GM19023 (cell line): ENCODE results near the gene NCAM1.
"Not testable (repeated sequence)": the region's sequence is repeated elsewhere in the genome, so short reads cannot be mapped to it uniquely, and the experiment has no call there.

Experiments used
- ATAC-seq: cut with Tn5 transposase; IDR thresholded peaks from one replicate; pipeline ENCODE4 v1.9.1; 2021; ENCODE audit warnings: mild to moderate bottlenecking, moderate library complexity; ENCODE audit not compliant: unreplicated experiment

NCAM1 gene

DNA sequence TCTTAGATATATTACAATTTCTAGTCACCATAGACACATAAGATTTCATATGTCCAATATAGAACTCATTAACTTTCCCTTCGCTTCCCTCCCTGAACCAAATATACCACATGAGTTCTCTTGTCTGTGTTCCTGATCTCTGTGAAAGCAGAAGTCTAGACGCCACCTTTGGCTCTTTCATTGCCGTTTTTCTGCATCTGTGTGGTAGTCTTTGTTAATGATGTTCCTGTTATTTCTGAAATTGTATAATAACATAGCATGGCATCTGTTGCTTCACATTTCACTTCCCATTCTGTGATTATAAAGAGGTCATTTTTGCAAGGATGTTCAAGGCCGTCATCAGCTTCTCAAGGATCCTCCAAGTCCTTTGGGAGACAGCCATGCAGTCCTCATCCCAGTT lies 58.5 kb downstream of the NCAM1 start:
- no peak for ATAC-seq

DNA sequence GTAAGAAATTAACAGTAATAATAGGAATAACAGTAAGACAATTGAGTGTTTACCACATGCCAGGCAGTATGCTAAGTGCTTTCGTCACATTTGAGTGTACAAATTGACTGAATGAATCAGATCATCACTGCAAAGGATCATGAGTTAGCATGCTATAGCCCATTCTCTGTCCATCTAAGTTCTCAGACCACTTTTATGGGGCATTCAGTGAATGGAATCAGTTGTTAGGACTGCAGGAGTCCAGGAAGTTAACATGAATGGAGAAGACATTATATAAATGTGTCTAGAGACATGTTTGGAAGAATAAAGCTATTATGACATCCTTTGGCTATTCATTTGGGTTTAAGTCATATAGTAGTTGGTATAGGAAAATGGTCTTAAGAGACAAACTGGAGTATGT lies 59.9 kb downstream of the NCAM1 start:
- no peak for ATAC-seq

DNA sequence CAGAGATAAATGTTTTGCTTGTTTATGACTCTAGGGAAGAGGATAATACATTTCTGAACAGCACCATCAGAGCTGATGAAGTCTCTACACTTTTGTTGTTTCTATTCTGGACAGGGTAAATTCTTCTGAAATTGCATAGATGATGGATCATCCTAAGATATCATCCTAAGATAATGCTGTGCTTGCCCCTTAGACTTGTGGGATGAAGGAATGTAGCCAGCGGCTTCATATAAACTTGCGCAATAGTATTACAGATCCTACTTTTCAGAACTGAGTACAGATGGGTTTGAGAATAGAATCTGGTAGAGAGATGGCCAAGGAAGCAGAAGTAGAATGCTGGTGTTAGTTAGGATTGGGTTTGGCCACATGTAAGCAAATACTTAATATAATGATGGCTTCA lies 61.0 kb downstream of the NCAM1 start:
- ATAC-seq = no peak

DNA sequence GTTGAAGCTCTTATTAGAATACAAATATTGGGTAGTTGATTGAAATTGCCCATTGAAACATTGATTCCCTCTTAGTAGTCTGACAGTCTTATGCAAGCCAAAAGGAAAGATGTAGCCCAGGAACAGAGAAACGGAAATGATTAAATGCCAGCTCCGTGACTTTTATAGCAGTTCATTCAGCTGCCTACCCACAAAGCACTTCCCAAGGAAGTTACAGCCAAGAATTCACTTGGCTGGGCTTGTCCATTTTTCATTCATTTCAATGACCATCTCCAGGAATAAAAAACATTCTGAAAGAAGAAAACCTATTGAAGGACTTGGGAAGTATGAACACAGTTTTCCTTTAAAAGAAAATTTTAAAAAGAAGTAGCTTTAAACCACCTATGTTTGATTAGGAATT lies 62.0 kb downstream of the NCAM1 start:
- ATAC-seq = no peak

DNA sequence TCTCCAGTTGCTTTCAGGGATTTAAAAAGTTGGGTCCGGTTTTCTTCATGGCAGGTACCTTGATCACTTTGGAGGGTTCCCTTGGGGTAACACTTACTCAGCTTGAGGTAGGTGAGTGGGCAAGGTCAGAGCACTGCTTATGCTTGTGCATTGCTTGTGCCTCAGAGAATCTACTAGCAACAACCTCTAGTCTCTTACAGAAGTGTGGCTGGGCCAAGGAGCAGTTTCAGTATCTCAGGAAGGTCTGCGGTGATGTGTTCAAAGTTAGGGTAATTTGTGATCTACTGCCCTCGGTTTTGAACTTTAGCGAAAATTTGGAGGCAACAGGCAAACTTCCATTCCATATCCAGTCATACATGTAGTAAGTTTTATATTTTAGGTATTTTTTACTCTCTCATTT lies 62.8 kb downstream of the NCAM1 start:
- no peak for ATAC-seq

DNA sequence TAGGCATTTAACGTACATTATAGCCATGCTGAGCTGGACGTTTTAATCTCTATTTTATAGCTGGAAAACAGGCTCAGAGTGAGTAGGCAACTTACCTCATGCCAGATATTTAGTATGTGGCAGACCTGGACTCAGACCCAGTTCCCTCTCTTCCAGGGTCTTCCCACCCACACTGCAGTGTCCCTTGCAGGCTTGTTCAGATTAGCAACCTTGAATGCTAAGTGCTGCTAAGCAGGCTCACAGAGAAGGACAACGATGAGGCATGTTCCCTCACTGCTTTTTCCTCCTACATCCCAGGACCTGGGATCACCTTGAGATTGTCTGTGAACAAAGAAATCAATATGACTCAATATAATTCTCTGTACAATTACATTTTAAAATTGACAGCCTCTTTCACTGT lies 65.6 kb downstream of the NCAM1 start:
- ATAC-seq = no peak

DNA sequence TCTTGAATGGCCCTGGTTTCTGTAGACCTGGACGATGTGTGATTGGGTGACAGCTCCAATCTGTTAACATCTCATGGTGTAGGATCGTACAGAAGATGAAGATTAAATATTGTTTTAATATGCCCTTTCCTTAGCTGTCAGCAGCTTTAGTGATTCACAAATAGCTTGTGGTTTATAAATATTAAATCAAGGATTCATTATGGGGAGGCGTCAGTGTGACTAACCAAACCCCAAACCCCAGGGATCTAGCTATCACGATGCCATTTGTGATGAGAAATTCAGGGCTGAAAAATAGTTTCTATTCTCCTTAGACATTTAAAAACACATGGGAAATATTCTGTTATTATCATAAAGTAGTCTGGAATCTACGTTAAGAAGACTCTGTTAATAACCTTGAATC lies 73.4 kb downstream of the NCAM1 start:
- ATAC-seq = no peak

DNA sequence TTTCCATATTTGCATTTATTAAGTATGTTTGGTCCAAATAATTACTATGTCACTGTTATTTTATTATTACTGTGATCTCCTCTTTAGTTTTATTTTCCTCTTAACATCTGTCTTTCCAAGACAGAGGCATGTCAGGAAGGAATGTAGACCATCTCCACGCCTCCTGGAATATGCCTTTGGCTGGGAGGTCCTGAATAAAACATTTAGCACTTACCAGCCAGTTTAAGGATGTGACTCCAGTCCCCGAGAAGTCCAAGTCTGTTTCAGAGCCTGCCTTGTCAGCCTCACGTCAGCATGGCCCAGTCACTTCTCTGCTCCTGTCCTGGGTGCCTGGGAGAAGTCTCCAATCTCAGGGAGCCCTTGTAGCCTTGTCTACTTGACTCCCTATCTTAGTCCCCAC lies 74.5 kb downstream of the NCAM1 start:
- ATAC-seq = no peak

DNA sequence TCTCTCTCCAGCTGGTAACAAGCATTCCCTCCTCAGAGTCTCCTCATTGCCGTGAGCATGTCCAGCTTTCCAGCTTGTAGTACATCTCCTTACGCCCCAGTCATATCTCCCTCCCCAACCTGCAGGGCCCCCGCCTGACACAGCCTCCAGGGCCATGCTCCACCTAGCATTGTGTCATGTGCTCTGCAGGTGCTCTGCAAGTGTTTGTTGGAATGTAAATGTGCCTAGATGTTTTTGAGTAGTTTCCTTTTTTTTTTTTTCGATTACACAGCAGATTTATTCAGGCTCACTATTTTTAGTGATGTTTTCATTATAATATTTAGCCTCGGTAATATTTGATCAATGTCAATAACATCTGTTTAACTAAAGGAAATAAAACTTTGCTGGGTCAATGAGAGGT lies 82.5 kb downstream of the NCAM1 start:
- ATAC-seq = no peak

DNA sequence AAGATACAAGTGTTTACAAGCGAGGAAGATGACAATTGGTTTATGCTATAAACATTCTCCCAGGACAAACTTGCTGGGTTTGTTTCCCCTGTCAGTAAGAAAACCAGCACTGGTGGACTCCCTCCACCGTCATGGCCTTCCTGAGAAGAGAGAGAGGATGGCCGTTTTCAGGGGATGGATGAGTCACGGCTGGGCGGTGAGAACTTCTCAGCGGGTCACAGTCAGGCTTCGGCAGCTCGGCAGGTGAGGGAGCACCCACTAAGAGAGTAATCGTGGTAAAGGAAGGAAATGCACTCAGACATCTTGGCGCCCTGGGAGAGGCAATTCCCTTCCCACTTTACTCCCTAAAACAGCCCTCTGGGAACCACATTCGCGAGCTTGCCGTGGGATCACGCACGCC lies 83.9 kb downstream of the NCAM1 start:
- no peak for ATAC-seq

DNA sequence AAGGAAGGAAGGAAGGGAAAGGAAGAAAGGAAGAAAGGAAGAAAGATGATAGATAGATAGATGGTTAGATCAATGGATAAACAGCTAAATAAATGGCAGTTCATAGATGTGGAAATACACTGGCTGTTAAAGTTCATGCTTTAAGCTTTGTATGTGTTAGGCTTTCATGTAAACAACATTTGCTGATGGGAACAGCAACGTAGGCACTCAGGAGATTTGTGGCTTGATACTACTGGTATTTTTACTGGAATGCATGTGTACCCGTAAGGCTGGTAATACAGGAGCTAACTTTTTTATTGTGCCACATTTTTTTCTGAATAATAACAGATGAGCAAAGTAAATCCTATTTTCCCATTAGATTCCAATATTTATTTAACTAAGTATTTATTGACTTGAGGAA lies 85.6 kb downstream of the NCAM1 start:
- no peak for ATAC-seq

DNA sequence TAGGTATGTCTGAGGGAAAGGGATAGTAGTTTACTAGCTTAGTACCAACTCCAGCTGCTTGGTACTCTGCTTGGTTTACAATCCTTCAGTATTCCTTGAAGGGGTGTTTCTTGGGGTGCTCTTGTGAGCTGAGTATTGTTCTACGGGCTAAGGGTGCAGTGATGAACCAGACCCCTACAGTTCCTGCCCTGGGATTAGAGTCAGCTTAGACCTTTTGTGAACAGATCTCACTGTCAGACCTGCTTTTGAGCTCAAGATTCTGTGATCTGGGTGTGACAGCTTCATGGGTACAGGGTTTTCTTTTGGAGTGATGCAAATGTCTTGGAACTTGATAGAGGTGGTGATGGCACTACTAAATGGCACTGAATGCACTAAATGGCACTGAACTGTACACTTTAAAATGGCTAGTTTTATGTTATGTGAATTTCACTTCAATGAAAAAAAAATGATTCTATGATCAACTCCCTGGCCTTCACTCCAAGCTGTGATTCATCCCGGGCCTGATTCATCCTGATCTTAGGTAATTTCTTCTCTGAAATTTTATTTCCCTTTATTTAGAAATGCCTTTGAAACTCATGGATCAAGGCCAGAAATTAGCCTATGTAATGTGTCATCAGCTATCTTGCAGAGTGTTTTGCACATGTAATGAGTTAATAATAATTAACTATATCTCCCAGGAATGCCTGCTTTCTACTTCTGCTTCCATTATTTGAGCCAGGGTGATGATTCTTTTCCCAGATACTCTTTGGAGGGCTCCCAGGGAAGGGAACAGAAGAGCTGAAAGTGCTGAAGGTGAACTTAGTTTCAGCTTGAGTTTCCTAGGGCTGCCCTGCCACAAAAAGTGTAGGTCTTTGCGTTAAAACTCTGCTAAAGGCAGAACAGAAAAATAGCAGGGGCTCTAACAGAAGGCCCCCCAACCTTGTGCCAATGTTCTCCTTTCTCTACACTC lies 87.9 kb downstream of the NCAM1 start:
- no peak for ATAC-seq

DNA sequence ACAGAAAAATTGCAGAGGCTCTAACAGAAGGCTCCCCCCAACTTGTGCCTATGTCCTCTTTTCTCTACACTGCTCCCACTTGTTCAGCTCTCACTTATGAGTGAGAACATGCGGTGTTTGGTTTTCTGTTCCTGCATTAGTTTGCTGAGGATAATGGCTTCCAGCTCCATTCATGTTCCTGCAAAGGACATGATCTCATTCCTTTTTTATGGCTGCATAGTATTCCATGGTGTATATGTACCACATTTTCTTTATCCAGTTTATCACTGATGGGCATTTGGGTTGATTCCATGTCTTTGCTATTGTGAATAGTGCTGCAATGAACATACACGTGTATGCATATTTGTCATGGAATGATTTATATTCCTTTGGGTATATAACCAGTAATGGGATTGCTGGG lies 91.8 kb downstream of the NCAM1 start:
- not testable (repeated sequence) for ATAC-seq

DNA sequence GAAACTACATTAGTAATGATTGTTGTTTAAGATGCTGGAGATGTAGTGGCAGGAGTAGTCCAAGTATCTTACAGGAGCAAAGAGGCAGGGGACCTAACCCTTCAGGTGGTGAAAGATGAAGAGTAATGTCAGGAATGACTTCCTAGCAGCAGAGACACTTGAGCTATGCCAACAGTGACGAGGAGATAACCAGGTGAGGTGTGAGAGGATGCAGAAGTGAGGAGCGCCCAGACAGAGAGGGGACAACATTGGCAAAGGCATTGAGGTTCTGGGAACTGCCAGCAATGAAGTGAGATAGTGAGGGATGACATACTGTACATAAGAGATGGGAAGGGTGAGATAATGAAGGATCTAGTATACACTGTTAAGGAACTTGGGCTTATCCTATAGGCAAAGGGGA lies 95.8 kb downstream of the NCAM1 start:
- no peak for ATAC-seq

DNA sequence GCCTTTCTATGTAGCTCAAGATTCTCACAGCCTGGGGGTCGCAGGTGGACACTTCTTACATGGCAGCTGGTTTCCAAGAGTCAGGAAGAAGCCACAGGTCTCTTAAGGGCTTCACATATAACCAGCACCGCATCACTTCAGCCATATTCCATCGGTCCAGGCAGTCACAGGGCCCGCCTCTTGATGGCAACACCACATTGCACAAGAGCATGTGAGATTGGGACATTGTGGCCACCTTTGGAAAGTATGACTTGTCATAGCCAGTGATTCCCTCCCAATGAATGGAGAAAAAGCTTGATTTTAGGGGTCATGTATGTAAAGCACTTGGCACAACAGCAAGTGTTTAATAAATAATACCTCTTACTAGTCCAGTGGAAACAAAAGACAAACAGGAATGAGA lies 98.3 kb downstream of the NCAM1 start:
- no peak for ATAC-seq

DNA sequence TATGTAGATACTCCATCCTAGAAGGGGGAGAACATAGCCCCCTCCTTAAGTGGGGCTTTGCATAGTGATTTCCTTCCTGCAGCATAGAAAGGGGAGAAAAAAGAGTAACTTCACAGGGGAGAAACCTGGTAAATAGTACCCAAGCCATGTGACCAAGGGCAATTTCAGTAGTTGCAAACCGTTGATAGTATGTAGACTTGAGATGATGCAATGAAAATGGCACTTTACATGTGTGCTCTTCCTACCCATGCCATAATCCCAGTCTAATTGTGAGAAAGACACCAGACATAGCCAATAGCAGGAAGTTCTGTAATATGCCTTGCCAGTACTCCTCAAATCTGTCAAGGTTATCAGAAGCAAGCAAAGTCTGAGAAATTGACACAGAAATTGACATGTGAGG lies 104.1 kb downstream of the NCAM1 start:
- no peak for ATAC-seq

DNA sequence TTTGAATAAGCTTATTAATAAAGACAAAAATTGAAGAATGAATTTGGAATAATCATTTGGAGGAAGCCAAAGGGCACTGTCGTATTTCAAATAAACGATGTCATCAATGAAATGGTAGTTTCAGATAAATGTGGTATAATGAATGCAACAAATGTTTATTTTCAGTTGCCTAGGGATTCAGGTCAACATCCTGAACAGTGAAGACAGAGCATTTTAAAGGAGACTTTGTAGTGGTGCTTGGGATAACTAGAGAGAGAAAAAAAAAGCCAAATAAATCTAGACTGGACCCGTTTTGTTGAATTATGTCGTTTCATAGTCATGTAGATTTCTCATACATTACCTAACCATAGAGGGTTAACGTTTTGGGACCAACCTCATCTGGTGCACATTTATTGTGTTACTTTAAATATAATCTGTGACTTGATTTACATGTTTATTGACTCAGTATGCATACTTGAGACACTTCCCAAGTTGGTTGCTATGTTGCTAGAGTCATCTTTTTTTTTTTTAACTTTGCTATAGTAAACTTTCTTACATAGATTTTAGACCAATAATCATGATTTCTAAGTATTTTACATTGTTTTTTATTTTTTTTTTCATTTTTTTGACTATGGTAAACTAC lies 111.1 kb downstream of the NCAM1 start:
- ATAC-seq = no peak

DNA sequence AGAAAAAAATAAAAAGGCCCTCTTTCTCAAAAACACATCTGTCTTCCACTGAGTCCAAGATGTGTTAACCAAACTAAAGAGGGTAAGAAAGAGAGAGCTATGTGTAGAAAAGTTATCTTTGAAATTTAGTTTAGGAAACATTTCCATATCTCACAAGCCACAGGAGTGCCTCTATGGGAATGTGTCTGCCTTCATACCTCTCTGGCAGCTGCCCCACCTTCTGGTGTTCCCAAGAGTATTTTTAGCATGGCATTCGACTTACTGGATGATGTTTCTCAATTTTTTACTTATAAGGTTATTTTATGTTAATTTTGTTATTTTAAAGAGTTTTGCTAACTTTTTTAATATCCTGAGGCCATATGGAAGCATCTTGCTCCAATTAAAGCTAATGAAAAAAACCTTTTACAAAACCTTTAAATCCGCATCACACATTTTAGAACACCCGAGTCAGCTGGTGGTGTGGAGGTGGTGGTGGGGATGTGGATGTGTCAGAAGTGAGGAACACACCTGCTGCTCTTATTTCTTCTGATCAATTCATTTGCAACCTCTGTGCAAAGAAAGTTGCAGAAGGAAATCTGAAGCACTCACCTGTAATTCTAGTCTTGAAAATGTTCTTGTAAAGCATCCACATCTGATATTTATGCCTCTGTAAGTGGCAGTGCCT lies 112.2 kb downstream of the NCAM1 start:
- no peak for ATAC-seq

DNA sequence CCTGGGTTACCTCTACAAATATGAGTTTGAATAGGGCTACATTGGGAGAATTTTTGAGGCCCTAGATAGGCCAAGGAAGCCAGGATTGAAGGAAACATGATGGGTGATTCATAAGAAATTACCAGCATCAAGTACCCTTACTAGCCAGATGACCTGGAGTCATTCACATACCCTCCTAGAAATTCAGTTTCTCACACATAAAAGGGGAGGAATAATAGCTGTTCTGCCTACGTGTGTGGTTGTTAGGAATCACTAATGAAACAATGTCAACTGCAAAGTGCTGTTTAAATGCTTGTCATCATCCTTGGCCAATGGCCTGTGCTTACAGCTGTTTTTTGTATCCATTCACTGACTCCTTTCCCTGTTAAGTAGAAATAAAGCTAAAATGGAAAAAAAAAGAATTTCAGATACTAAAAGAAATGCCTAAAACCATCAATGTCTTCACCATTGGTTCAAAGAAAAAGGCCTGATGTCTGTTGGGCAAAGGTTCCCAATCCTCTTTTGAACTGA lies 114.4 kb downstream of the NCAM1 start:
- ATAC-seq = no peak

DNA sequence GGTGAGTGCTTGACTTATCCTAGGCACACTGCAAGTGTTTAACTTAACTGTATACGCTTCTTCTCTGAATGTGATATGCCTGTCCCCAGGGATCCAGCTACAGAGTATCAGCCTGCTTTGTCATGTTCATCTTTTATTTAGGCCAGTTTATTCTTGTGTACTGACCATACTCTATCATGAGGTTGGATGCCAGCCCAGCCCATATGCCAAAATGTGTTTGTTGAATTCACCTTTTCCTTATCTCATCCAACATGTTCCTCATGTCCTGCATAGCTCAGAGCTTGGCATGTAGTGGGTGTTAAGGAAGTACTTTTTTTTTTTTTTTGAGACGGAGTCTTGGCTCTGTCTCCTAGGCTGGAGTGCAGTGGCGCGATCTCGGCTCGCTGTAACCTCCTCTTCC lies 116.2 kb downstream of the NCAM1 start:
- ATAC-seq = no peak

DNA sequence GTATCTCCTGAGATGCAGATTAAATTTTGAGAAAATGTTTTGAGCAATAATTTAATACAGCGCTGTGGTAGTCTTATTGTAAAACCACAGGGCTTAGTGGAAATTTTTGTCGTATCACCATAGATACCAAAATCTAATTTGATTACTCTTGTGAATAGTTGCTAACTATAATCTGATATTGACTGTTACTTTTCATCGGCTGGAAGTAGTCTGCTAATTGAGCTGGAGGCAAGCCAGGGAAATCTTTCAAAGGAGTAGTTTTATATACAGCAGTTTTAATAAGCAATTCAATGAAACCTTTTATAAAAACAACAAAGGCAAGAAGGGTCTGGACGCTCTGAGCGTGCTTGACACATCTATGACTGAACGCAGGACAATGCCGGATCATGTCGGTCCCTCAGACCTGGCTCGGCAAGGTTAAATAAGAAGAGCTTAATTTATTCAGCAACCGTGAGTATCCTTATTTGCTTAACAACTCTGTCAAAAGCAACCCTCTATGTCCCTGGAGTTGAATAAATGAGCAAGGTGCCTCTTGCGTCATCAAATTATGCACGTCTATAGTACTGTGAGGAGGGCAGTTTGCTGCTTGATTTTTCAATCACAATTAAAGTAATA lies 121.2 kb downstream of the NCAM1 start:
- no peak for ATAC-seq
